ENCODE measurements around the gene CKLF.

CKLF gene

DNA sequence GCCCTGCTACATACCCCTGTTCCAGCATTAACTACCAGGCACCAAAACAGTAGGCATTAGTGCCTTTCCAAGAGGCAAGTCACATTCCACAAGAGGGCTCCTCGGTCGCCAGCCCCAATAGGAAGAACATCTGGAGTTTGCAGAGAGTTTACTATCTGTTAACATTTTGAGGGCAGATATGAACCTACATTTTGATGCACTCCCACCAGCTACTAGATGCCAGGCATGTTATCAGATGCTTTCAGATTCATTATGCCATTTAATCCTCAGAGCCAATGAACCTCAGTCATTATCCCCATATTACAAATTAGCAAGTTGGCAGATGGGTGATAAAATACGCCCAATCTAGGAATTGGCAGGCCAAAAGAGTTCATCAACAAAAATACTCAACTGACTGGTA lies 22.7 kb downstream of the CKLF start:
- no peaks in the 10 kb centered on the region for H3K9me3 ChIP-seq (ENCODE audit: low read length)
- no peak overlapping the region for H3K27ac ChIP-seq (ENCODE audit: low read depth, low read length, poor library complexity, severe bottlenecking)
- H3K79me2 ChIP-seq (ENCODE audit: insufficient read depth, low read length): no peaks in the 10 kb centered on the region
- no peak overlapping the region for H2AFZ ChIP-seq (ENCODE audit: low read length)
- TF ChIP-seq CTCF (IDR thresholded peaks at IDR 0.05; ENCODE audit: low read length): no peak
- TF ChIP-seq EZH2 (IDR thresholded peaks at IDR 0.05; ENCODE audit: borderline replicate concordance, low read length): no peak
- H3K4me3 ChIP-seq (ENCODE audit: low read depth, low read length, poor library complexity, severe bottlenecking): no peak overlapping the region
- H3F3A ChIP-seq (ENCODE audit: insufficient read depth, low read length): no peaks in the 10 kb centered on the region
- no peaks in the 10 kb centered on the region for H3K27me3 ChIP-seq (ENCODE audit: insufficient read depth, low read length)
- no peaks in the 10 kb centered on the region for H3K36me3 ChIP-seq (ENCODE audit: insufficient read depth, low read length)
- H4K20me1 ChIP-seq (ENCODE audit: insufficient read depth, low read length): no peaks in the 10 kb centered on the region
- no peak overlapping the region for H3K9ac ChIP-seq (ENCODE audit: low read length)
- no peaks in the 10 kb centered on the region for H3K4me1 ChIP-seq (ENCODE audit: insufficient read depth, low read length, severe bottlenecking)
- no peak overlapping the region for H3K4me2 ChIP-seq (ENCODE audit: low read length)
- no peaks in the 10 kb centered on the region for H3K9me2 ChIP-seq (ENCODE audit: low read depth, low read length)

DNA sequence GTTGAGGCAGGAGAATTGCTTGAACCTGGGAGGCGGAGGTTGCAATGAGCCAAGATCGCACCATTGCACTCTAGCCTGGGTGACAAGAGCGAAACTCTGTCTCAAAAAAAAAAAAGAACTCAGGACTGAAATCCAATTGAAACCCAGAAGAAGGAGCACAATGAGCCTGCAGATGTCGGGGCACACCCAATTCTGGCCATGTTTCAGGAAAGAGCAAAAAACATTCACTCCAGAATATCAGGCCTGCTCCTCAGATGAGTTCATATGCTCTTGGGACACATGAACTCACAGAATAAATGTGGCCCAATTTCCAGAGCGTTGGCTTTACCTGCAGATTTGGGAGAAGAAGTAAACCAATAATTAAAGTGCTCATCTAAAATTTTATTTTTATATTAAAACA lies 23.9 kb downstream of the CKLF start:
- no peak overlapping the region for H3K4me2 ChIP-seq (ENCODE audit: low read length)
- no peaks in the 10 kb centered on the region for H3K27me3 ChIP-seq (ENCODE audit: insufficient read depth, low read length)
- no peaks in the 10 kb centered on the region for H3K9me2 ChIP-seq (ENCODE audit: low read depth, low read length)
- H3F3A ChIP-seq (ENCODE audit: insufficient read depth, low read length): no peaks in the 10 kb centered on the region
- TF ChIP-seq CTCF (IDR thresholded peaks at IDR 0.05; ENCODE audit: low read length): no peak
- no peak for TF ChIP-seq EZH2 (IDR thresholded peaks at IDR 0.05; ENCODE audit: borderline replicate concordance, low read length)
- no peaks in the 10 kb centered on the region for H3K9me3 ChIP-seq (ENCODE audit: low read length)
- no peak overlapping the region for H3K9ac ChIP-seq (ENCODE audit: low read length)
- no peak overlapping the region for H2AFZ ChIP-seq (ENCODE audit: low read length)
- H3K4me3 ChIP-seq (ENCODE audit: low read depth, low read length, poor library complexity, severe bottlenecking): no peak overlapping the region
- no peaks in the 10 kb centered on the region for H3K36me3 ChIP-seq (ENCODE audit: insufficient read depth, low read length)
- no peaks in the 10 kb centered on the region for H3K79me2 ChIP-seq (ENCODE audit: insufficient read depth, low read length)
- H3K27ac ChIP-seq (ENCODE audit: low read depth, low read length, poor library complexity, severe bottlenecking): no peak overlapping the region
- no peaks in the 10 kb centered on the region for H3K4me1 ChIP-seq (ENCODE audit: insufficient read depth, low read length, severe bottlenecking)
- no peaks in the 10 kb centered on the region for H4K20me1 ChIP-seq (ENCODE audit: insufficient read depth, low read length)

- H3K9me2 ChIP-seq (ENCODE audit: low read depth, low read length): no peaks in the 10 kb centered on the region
- H2AFZ ChIP-seq (ENCODE audit: low read length): no peak within 1 kb of the TSS
- H3K4me1 ChIP-seq (ENCODE audit: insufficient read depth, low read length, severe bottlenecking): no peaks in the 10 kb centered on the region
- H3F3A ChIP-seq (ENCODE audit: insufficient read depth, low read length): no peaks in the 10 kb centered on the region
- no peak within 1 kb of the TSS for H3K27ac ChIP-seq (ENCODE audit: low read depth, low read length, poor library complexity, severe bottlenecking)
- H3K4me3 ChIP-seq (ENCODE audit: low read depth, low read length, poor library complexity, severe bottlenecking): no peak within 1 kb of the TSS
- TF ChIP-seq CTCF (IDR thresholded peaks at IDR 0.05; ENCODE audit: low read length): no peak
- no peak for TF ChIP-seq EZH2 (IDR thresholded peaks at IDR 0.05; ENCODE audit: borderline replicate concordance, low read length)
- no peaks in the 10 kb centered on the region for H4K20me1 ChIP-seq (ENCODE audit: insufficient read depth, low read length)
- no peaks in the 10 kb centered on the region for H3K79me2 ChIP-seq (ENCODE audit: insufficient read depth, low read length)
- H3K36me3 ChIP-seq (ENCODE audit: insufficient read depth, low read length): no peaks in the 10 kb centered on the region
- no peak within 1 kb of the TSS for H3K9ac ChIP-seq (ENCODE audit: low read length)
- no peaks in the 10 kb centered on the region for H3K9me3 ChIP-seq (ENCODE audit: low read length)
- no peak within 1 kb of the TSS for H3K4me2 ChIP-seq (ENCODE audit: low read length)
- no peaks in the 10 kb centered on the region for H3K27me3 ChIP-seq (ENCODE audit: insufficient read depth, low read length)
Measured at GRCh38 chr16:66578651-66579531, 26.5 kb downstream of the CKLF start, which contains the start of gene CMTM2. TSS of gene CMTM2 (plus strand) at chr16:66579463. CDS start at chr16:66579608, 145 bp downstream.
